ENCODE measurements around the gene SLC12A4.
"Not testable (repeated sequence)": the region's sequence is repeated elsewhere in the genome, so short reads cannot be mapped to it uniquely, and the experiment has no call there.

The SLC12A4 gene

GRCh38 chr16:67968400-67969253 is at the start of gene SLC12A4:
SLC12A4 (minus strand) TSS chr16:67968637; CDS start chr16:67968553, 84 bp downstream.
- Histone ChIP-seq H3K4me3 (ENCODE audit: insufficient read depth, low read length, poor library complexity, severe bottlenecking) (peak within 1 kb of the TSS; percentile 61), H3F3A (ENCODE audit: insufficient read depth) (no peaks in the 10 kb centered on the region), H3K27ac (ENCODE audit: low read depth, low read length) (peak within 1 kb of the TSS; percentile 29), H3K9me2 (replicated peaks; ENCODE audit: insufficient read depth, low read length) (no peaks in the 10 kb centered on the region), H2AFZ (ENCODE audit: low read depth, low read length, severe bottlenecking) (peak within 1 kb of the TSS; percentile 91), H3K27me3 (ENCODE audit: low read length) (no peaks in the 10 kb centered on the region), H3K79me2 (ENCODE audit: insufficient read depth, low read length) (no peaks in the 10 kb centered on the region), H3K4me2 (ENCODE audit: low read depth, low read length, poor library complexity, severe bottlenecking) (peak within 1 kb of the TSS; percentile 76), H4K20me1 (ENCODE audit: low read depth, low read length) (no peaks in the 10 kb centered on the region), H3K9me3 (ENCODE audit: insufficient read depth, low read length) (no peaks in the 10 kb centered on the region), H3K9ac (ENCODE audit: low read length) (peak within 1 kb of the TSS; percentile 69), H3K36me3 (ENCODE audit: low read length) (no peaks in the 10 kb centered on the region)
- TF ChIP-seq CTCF (IDR thresholded peaks at IDR 0.05; ENCODE audit: insufficient read depth, low read length, poor library complexity, severe bottlenecking), result no peak
- TF ChIP-seq EZH2phosphoT487 (conservative IDR thresholded peaks at IDR 0.05; ENCODE audit: low read length), result no peak

GRCh38 chr16:68015681-68016080 is 47.2 kb upstream of the SLC12A4 start, which contains the start of gene DPEP2NB:
DPEP2NB (minus strand) TSS chr16:68015911; CDS start chr16:68015770, 141 bp downstream.
- Histone ChIP-seq H3K9ac (ENCODE audit: low read length) (no peak within 1 kb of the TSS), H3K79me2 (ENCODE audit: insufficient read depth, low read length) (no peaks in the 10 kb centered on the region), H3K36me3 (ENCODE audit: low read length) (no peaks in the 10 kb centered on the region), H4K20me1 (ENCODE audit: low read depth, low read length) (no peaks in the 10 kb centered on the region), H3K9me3 (ENCODE audit: insufficient read depth, low read length) (no peaks in the 10 kb centered on the region), H3K4me3 (ENCODE audit: insufficient read depth, low read length, poor library complexity, severe bottlenecking) (no peak within 1 kb of the TSS), H3K27me3 (ENCODE audit: low read length) (no peaks in the 10 kb centered on the region), H3K4me2 (ENCODE audit: low read depth, low read length, poor library complexity, severe bottlenecking) (no peak within 1 kb of the TSS), H3F3A (ENCODE audit: insufficient read depth) (no peaks in the 10 kb centered on the region), H2AFZ (ENCODE audit: low read depth, low read length, severe bottlenecking) (no peak within 1 kb of the TSS), H3K9me2 (replicated peaks; ENCODE audit: insufficient read depth, low read length) (no peaks in the 10 kb centered on the region), H3K27ac (ENCODE audit: low read depth, low read length) (no peak within 1 kb of the TSS)
- TF ChIP-seq EZH2phosphoT487 (conservative IDR thresholded peaks at IDR 0.05; ENCODE audit: low read length) (no peak), CTCF (IDR thresholded peaks at IDR 0.05; ENCODE audit: insufficient read depth, low read length, poor library complexity, severe bottlenecking) (no peak)

GRCh38 chr16:68013440-68013839 is 45.0 kb upstream of the SLC12A4 start:
- no peak overlapping the region for H3K9ac ChIP-seq (ENCODE audit: low read length)
- H3K4me2 ChIP-seq (ENCODE audit: low read depth, low read length, poor library complexity, severe bottlenecking), result no peak overlapping the region
- H3F3A ChIP-seq (ENCODE audit: insufficient read depth), result no peaks in the 10 kb centered on the region
- H3K79me2 ChIP-seq (ENCODE audit: insufficient read depth, low read length), result no peaks in the 10 kb centered on the region
- no peak overlapping the region for H2AFZ ChIP-seq (ENCODE audit: low read depth, low read length, severe bottlenecking)
- H3K9me3 ChIP-seq (ENCODE audit: insufficient read depth, low read length), result no peaks in the 10 kb centered on the region
- no peak overlapping the region for H3K4me3 ChIP-seq (ENCODE audit: insufficient read depth, low read length, poor library complexity, severe bottlenecking)
- no peaks in the 10 kb centered on the region for H3K27me3 ChIP-seq (ENCODE audit: low read length)
- H3K27ac ChIP-seq (ENCODE audit: low read depth, low read length), result no peak overlapping the region
- no peak for TF ChIP-seq EZH2phosphoT487 (conservative IDR thresholded peaks at IDR 0.05; ENCODE audit: low read length)
- TF ChIP-seq CTCF (IDR thresholded peaks at IDR 0.05; ENCODE audit: insufficient read depth, low read length, poor library complexity, severe bottlenecking), result no peak
- H3K36me3 ChIP-seq (ENCODE audit: low read length), result no peaks in the 10 kb centered on the region
- no peaks in the 10 kb centered on the region for H3K9me2 ChIP-seq (replicated peaks; ENCODE audit: insufficient read depth, low read length)
- H4K20me1 ChIP-seq (ENCODE audit: low read depth, low read length), result no peaks in the 10 kb centered on the region

- H3K27me3 ChIP-seq (ENCODE audit: low read length); H3K79me2 ChIP-seq (ENCODE audit: insufficient read depth, low read length); H2AFZ ChIP-seq (ENCODE audit: low read depth, low read length, severe bottlenecking); H3K36me3 ChIP-seq (ENCODE audit: low read length); H3K9me2 ChIP-seq (replicated peaks; ENCODE audit: insufficient read depth, low read length); H3K9ac ChIP-seq (ENCODE audit: low read length); H3K27ac ChIP-seq (ENCODE audit: low read depth, low read length); H3K4me2 ChIP-seq (ENCODE audit: low read depth, low read length, poor library complexity, severe bottlenecking); H4K20me1 ChIP-seq (ENCODE audit: low read depth, low read length); H3K9me3 ChIP-seq (ENCODE audit: insufficient read depth, low read length); H3K4me3 ChIP-seq (ENCODE audit: insufficient read depth, low read length, poor library complexity, severe bottlenecking); H3F3A ChIP-seq (ENCODE audit: insufficient read depth): not testable (repeated sequence)
These were observed 41.4 kb upstream of the SLC12A4 start for GRCh38 chr16:68009872-68010271.

All from SU-DHL-6 (cell line).